GM23338 (cell line): ENCODE data around the gene RAD51B.

ENCODE experiments used
- CREB1 ChIP-seq: fragments of 250-450 bp; sonication (Bioruptor Pico); IDR thresholded peaks from 2 replicates; pipeline ENCODE4 v1.5.0; 2020; ENCODE audit warnings: low read depth, mild to moderate bottlenecking, moderate library complexity
- EZH2 ChIP-seq: fragments of 200-600 bp; sonication (generic); IDR thresholded peaks from one replicate; pipeline ENCODE4 v1.8.0; 2017; ENCODE audit warnings: antibody characterized with exemption, mild to moderate bottlenecking, low read depth; ENCODE audit not compliant: unreplicated experiment
- EZH2phosphoT487 ChIP-seq: fragments of 200-600 bp; sonication (generic); IDR thresholded peaks from one replicate; pipeline ENCODE4 v1.8.1; 2018; ENCODE audit warnings: antibody characterized with exemption; ENCODE audit not compliant: unreplicated experiment
- JUNB ChIP-seq: IDR thresholded peaks from one replicate; pipeline ENCODE4 v1.6.1; 2016; ENCODE audit warnings: antibody characterized with exemption; ENCODE audit not compliant: unreplicated experiment
- NANOG ChIP-seq: IDR thresholded peaks from 2 replicates; pipeline ENCODE4 v1.6.1; 2016; ENCODE audit warnings: antibody characterized with exemption, borderline replicate concordance
- POLR2AphosphoS5 ChIP-seq: IDR thresholded peaks from 2 replicates; pipeline ENCODE4 v1.6.1; 2016; ENCODE audit warnings: antibody characterized with exemption, low read depth
- ZNF331 ChIP-seq: fragments of 250-450 bp; sonication (Bioruptor Pico); IDR thresholded peaks from 2 replicates; pipeline ENCODE4 v1.5.0; 2020; ENCODE audit warnings: low read depth, mild to moderate bottlenecking, moderate library complexity
- TF ChIP-seq, protein P1 (sequence below), 2 experiments: fragments of 200-600 bp in 1 of 2; sonication (generic) in 1 of 2; conservative IDR thresholded peaks; 2 replicates each; pipeline versions ENCODE4 v1.5.1 to v1.6.1; 2016 to 2017; ENCODE audit warnings: antibody characterized with exemption in 2 of 2, low read depth in 2 of 2, mild to moderate bottlenecking in 2 of 2, moderate library complexity in 1 of 2
- TF ChIP-seq, protein P2 (sequence below): IDR thresholded peaks from one replicate; pipeline ENCODE4 v1.6.1; 2018; ENCODE audit warnings: antibody characterized with exemption; ENCODE audit not compliant: unreplicated experiment

DNA sequence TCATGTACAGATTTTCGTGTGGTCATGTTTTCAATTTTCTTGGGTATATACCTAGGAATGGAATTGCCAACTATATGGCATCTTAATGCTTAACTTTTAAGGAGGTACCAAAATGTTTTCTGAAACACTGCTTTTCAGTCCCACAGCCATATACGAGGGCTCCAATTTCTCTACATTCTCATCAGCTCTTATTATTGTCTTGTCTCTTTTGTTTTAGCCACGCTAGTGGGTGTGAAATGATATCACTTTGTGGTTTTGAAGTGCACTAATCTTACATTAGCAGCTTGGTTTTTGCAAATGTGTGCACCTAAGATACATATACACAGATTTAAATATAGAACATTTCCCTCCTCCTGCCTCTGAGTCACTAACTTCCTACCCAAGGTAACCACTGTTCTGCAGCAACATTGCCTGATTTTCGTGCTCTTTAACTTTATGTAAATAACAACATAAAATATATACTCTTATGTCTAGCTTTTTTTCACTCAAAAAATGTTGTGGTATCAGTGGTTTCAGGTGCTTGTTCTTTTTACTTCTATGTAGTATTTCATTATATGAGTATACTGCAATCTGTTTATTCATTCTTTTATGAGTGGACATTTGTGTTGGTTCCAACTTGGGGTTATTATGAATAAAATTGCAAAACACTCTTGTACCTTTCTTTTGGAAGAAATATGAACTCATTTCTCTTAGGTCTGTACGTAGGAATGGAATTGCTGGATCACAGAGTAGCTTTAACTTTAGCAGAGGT lies 900.2 kb downstream of the RAD51B start:
- TF ChIP-seq EZH2phosphoT487 (no peak), ZNF331 (no peak), POLR2AphosphoS5 (no peak), EZH2 (no peak), NANOG (no peak), CREB1 (no peak), JUNB (no peak)
- TF ChIP-seq, protein P1, sequence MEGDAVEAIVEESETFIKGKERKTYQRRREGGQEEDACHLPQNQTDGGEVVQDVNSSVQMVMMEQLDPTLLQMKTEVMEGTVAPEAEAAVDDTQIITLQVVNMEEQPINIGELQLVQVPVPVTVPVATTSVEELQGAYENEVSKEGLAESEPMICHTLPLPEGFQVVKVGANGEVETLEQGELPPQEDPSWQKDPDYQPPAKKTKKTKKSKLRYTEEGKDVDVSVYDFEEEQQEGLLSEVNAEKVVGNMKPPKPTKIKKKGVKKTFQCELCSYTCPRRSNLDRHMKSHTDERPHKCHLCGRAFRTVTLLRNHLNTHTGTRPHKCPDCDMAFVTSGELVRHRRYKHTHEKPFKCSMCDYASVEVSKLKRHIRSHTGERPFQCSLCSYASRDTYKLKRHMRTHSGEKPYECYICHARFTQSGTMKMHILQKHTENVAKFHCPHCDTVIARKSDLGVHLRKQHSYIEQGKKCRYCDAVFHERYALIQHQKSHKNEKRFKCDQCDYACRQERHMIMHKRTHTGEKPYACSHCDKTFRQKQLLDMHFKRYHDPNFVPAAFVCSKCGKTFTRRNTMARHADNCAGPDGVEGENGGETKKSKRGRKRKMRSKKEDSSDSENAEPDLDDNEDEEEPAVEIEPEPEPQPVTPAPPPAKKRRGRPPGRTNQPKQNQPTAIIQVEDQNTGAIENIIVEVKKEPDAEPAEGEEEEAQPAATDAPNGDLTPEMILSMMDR (conservative IDR thresholded peaks at IDR 0.05; ENCODE audit: low read depth in 2 of 2), result no peak
- TF ChIP-seq, protein P2, sequence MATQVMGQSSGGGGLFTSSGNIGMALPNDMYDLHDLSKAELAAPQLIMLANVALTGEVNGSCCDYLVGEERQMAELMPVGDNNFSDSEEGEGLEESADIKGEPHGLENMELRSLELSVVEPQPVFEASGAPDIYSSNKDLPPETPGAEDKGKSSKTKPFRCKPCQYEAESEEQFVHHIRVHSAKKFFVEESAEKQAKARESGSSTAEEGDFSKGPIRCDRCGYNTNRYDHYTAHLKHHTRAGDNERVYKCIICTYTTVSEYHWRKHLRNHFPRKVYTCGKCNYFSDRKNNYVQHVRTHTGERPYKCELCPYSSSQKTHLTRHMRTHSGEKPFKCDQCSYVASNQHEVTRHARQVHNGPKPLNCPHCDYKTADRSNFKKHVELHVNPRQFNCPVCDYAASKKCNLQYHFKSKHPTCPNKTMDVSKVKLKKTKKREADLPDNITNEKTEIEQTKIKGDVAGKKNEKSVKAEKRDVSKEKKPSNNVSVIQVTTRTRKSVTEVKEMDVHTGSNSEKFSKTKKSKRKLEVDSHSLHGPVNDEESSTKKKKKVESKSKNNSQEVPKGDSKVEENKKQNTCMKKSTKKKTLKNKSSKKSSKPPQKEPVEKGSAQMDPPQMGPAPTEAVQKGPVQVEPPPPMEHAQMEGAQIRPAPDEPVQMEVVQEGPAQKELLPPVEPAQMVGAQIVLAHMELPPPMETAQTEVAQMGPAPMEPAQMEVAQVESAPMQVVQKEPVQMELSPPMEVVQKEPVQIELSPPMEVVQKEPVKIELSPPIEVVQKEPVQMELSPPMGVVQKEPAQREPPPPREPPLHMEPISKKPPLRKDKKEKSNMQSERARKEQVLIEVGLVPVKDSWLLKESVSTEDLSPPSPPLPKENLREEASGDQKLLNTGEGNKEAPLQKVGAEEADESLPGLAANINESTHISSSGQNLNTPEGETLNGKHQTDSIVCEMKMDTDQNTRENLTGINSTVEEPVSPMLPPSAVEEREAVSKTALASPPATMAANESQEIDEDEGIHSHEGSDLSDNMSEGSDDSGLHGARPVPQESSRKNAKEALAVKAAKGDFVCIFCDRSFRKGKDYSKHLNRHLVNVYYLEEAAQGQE, result no peak
